SK-N-SH treated with all-trans-retinoic acid at 6 μM for 48 hours (cell line): Measurements from ENCODE around the gene DNAL4.

Experiments used
- ATAC-seq: fragments of 200-7000 bp; cut with Tn5 transposase; 3 replicates; pipeline ENCODE4 v1.9.1; 2020; ENCODE audit warnings: mild to moderate bottlenecking, moderate library complexity
- ARNTL ChIP-seq: fragments of 450-650 bp; formaldehyde crosslinking; IDR thresholded peaks from 2 replicates; pipeline ENCODE4 v1.5.0; 2020; ENCODE audit warnings: low read depth, mild to moderate bottlenecking, moderate library complexity, borderline replicate concordance
- BACH2 ChIP-seq: fragments of 250-450 bp; sonication (Bioruptor Pico); IDR thresholded peaks from 2 replicates; pipeline ENCODE4 v1.9.0; 2021; ENCODE audit warnings: mild to moderate bottlenecking, borderline replicate concordance
- CSDC2 ChIP-seq: fragments of 250-450 bp; sonication (Bioruptor Pico); IDR thresholded peaks from 2 replicates; pipeline ENCODE4 v1.5.0; 2020; ENCODE audit warnings: mild to moderate bottlenecking, moderate library complexity
- ESRRG ChIP-seq: fragments of 250-450 bp; sonication (Bioruptor Pico); IDR thresholded peaks from 2 replicates; pipeline ENCODE4 v1.6.1; 2021; ENCODE audit warnings: mild to moderate bottlenecking
- GLIS3 ChIP-seq: fragments of 250-450 bp; sonication (Bioruptor Pico); IDR thresholded peaks from 2 replicates; pipeline ENCODE4 v1.5.0; 2020; ENCODE audit warnings: mild to moderate bottlenecking, moderate library complexity
- ISL1 ChIP-seq: fragments of 250-450 bp; sonication (Bioruptor Pico); IDR thresholded peaks from 2 replicates; pipeline ENCODE4 v2.1.2; 2022; ENCODE audit warnings: mild to moderate bottlenecking, moderate library complexity
- OSR1 ChIP-seq: fragments of 250-450 bp; sonication (Bioruptor Pico); IDR thresholded peaks from 2 replicates; pipeline ENCODE4 v1.8.0; 2022; ENCODE audit warnings: moderate library complexity, mild to moderate bottlenecking, inconsistent platforms
- PPARA ChIP-seq: fragments of 250-450 bp; sonication (Bioruptor Pico); IDR thresholded peaks from 2 replicates; pipeline ENCODE4 v1.5.0; 2020; ENCODE audit warnings: mild to moderate bottlenecking, borderline replicate concordance
- RARB ChIP-seq: fragments of 250-450 bp; sonication (Bioruptor Pico); IDR thresholded peaks from 2 replicates; pipeline ENCODE4 v1.8.0; 2021; ENCODE audit warnings: mild to moderate bottlenecking, moderate library complexity
- SNAI2 ChIP-seq: fragments of 250-450 bp; sonication (Bioruptor Pico); IDR thresholded peaks from 2 replicates; pipeline ENCODE4 v1.5.0; 2020; ENCODE audit warnings: mild to moderate bottlenecking, moderate library complexity
- TCF4 ChIP-seq: fragments of 250-450 bp; sonication (Bioruptor Pico); IDR thresholded peaks from 2 replicates; pipeline ENCODE4 v1.8.0; 2021; ENCODE audit warnings: mild to moderate bottlenecking, moderate library complexity, borderline replicate concordance
- TOX ChIP-seq: fragments of 250-450 bp; sonication (Bioruptor Pico); IDR thresholded peaks from 2 replicates; pipeline ENCODE4 v1.8.0; 2021; ENCODE audit warnings: mild to moderate bottlenecking, moderate library complexity, borderline replicate concordance
- TSHZ2 ChIP-seq: fragments of 250-450 bp; sonication (Bioruptor Pico); IDR thresholded peaks from 2 replicates; pipeline ENCODE4 v1.5.0; 2020; ENCODE audit warnings: mild to moderate bottlenecking, moderate library complexity
- ZC3H10 ChIP-seq: fragments of 250-450 bp; sonication (Bioruptor Pico); IDR thresholded peaks from 2 replicates; pipeline ENCODE4 v1.5.1; 2021; ENCODE audit warnings: mild to moderate bottlenecking, moderate library complexity
- ZFP30 ChIP-seq: fragments of 450-650 bp; formaldehyde crosslinking; IDR thresholded peaks from 2 replicates; pipeline ENCODE4 v1.5.0; 2022; ENCODE audit warnings: mild to moderate bottlenecking, moderate library complexity
- ZNF565 ChIP-seq: fragments of 450-650 bp; formaldehyde crosslinking; conservative IDR thresholded peaks from 2 replicates; pipeline ENCODE4 v1.5.0; 2020; ENCODE audit warnings: low read depth, mild to moderate bottlenecking, moderate library complexity
- ZNF70 ChIP-seq: fragments of 450-650 bp; formaldehyde crosslinking; IDR thresholded peaks from 2 replicates; pipeline ENCODE4 v1.5.0; 2020; ENCODE audit warnings: mild to moderate bottlenecking, moderate library complexity
- ZNF8 ChIP-seq: fragments of 450-650 bp; formaldehyde crosslinking; IDR thresholded peaks from 2 replicates; pipeline ENCODE4 v1.5.0; 2020; ENCODE audit warnings: mild to moderate bottlenecking, moderate library complexity
- TF ChIP-seq, protein P1 (sequence below): fragments of 250-450 bp; sonication (Bioruptor Pico); IDR thresholded peaks from 2 replicates; pipeline ENCODE4 v1.8.0; 2021; ENCODE audit warnings: low read depth, mild to moderate bottlenecking, moderate library complexity, borderline replicate concordance
- TF ChIP-seq, protein P2 (sequence below): fragments of 250-450 bp; sonication (Bioruptor Pico); IDR thresholded peaks from 2 replicates; pipeline ENCODE4 v1.5.1; 2021; ENCODE audit warnings: mild to moderate bottlenecking, moderate library complexity
- TF ChIP-seq, protein P3 (sequence below): fragments of 250-450 bp; sonication (Bioruptor Pico); IDR thresholded peaks from 2 replicates; pipeline ENCODE4 v1.5.1; 2020; ENCODE audit warnings: low read depth, mild to moderate bottlenecking, moderate library complexity

Gene DNAL4

GRCh38 chr22:38792833-38793232, 1.1 kb downstream of the DNAL4 start:
- no peak for ATAC-seq
- TF ChIP-seq ZNF8 (CRISPR knock-in tag) (no peak), GLIS3 (CRISPR knock-in tag) (no peak), ISL1 (no peak), RARB (CRISPR knock-in tag) (no peak), OSR1 (CRISPR knock-in tag) (no peak), CSDC2 (no peak), ZC3H10 (CRISPR knock-in tag) (no peak), ZNF565 (CRISPR knock-in tag) (no peak), SNAI2 (CRISPR knock-in tag) (no peak), ARNTL (no peak), PPARA (no peak), BACH2 (CRISPR knock-in tag) (no peak), TOX (CRISPR knock-in tag) (no peak), ZNF70 (CRISPR knock-in tag) (no peak), TSHZ2 (CRISPR knock-in tag) (no peak), ZFP30 (no peak)
- TF ChIP-seq, protein P1, sequence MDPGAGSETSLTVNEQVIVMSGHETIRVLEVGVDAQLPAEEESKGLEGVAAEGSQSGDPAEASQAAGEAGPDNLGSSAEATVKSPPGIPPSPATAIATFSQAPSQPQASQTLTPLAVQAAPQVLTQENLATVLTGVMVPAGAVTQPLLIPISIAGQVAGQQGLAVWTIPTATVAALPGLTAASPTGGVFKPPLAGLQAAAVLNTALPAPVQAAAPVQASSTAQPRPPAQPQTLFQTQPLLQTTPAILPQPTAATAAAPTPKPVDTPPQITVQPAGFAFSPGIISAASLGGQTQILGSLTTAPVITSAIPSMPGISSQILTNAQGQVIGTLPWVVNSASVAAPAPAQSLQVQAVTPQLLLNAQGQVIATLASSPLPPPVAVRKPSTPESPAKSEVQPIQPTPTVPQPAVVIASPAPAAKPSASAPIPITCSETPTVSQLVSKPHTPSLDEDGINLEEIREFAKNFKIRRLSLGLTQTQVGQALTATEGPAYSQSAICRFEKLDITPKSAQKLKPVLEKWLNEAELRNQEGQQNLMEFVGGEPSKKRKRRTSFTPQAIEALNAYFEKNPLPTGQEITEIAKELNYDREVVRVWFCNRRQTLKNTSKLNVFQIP (CRISPR knock-in tag), result no peak
- TF ChIP-seq, protein P2, sequence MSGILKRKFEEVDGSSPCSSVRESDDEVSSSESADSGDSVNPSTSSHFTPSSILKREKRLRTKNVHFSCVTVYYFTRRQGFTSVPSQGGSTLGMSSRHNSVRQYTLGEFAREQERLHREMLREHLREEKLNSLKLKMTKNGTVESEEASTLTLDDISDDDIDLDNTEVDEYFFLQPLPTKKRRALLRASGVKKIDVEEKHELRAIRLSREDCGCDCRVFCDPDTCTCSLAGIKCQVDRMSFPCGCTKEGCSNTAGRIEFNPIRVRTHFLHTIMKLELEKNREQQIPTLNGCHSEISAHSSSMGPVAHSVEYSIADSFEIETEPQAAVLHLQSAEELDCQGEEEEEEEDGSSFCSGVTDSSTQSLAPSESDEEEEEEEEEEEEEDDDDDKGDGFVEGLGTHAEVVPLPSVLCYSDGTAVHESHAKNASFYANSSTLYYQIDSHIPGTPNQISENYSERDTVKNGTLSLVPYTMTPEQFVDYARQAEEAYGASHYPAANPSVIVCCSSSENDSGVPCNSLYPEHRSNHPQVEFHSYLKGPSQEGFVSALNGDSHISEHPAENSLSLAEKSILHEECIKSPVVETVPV (CRISPR knock-in tag), result no peak

GRCh38 chr22:38789606-38790005, 4.3 kb downstream of the DNAL4 start:
- ATAC-seq, result no peak
- TF ChIP-seq ESRRG (CRISPR knock-in tag) (no peak), BACH2 (CRISPR knock-in tag) (no peak)
- TF ChIP-seq, protein P1 (CRISPR knock-in tag), result no peak

DNA sequence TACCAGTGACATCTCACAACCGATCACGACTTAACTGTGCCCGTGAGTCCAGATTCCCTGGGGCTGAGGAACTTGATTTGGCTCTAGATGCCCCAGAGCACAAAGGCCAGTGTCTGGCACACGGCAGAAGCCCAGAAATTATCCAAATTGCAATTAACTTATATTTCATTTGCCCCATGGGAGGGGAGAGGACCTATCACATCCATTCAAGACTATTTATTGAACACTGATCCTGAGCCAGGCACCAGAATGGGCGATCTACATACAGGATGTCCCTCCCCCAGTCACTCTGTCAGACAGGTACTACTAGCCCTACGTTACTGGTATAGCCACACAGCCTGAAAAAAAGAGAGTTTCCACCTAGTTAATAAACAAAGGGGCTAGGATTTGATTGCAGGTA, 5.1 kb downstream of the DNAL4 start:
- peak; percentile 52 for ATAC-seq
- TF ChIP-seq PPARA (no peak), OSR1 (CRISPR knock-in tag) (no peak), GLIS3 (CRISPR knock-in tag) (no peak), ISL1 (no peak), TCF4 (CRISPR knock-in tag) (no peak), RARB (CRISPR knock-in tag) (no peak), ARNTL (no peak), BACH2 (CRISPR knock-in tag) (no peak), CSDC2 (no peak), TSHZ2 (CRISPR knock-in tag) (no peak)
- TF ChIP-seq, protein P3, sequence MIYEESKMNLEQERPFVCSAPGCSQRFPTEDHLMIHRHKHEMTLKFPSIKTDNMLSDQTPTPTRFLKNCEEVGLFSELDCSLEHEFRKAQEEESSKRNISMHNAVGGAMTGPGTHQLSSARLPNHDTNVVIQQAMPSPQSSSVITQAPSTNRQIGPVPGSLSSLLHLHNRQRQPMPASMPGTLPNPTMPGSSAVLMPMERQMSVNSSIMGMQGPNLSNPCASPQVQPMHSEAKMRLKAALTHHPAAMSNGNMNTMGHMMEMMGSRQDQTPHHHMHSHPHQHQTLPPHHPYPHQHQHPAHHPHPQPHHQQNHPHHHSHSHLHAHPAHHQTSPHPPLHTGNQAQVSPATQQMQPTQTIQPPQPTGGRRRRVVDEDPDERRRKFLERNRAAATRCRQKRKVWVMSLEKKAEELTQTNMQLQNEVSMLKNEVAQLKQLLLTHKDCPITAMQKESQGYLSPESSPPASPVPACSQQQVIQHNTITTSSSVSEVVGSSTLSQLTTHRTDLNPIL (CRISPR knock-in tag), result no peak
- TF ChIP-seq, protein P1 (CRISPR knock-in tag), result no peak
- TF ChIP-seq, protein P2 (CRISPR knock-in tag), result no peak
